Occipital lobe (tissue), 2 donors: ENCODE results near the gene C1orf198. TPM values are rescaled to one million over a fixed set of nuclear protein-coding genes. Genes with fewer than 3 reads are reported as not detected.

ENCODE experiments used
- small RNA-seq: library from RNA; depleted of rRNA; stranded (forward); fragments of <200 nt; gene quantifications from one replicate; pipeline ENCODE3, GENCODE V24; 2014
- total RNA-seq: library from RNA; depleted of rRNA; stranded (reverse); fragments of >200 nt; gene quantifications from one replicate; pipeline ENCODE4 v1.2.3, GENCODE V29; 2014

C1orf198 gene
- total RNA-seq, 1 donor from 2014 or later = 14.5 TPM

Small RNA genes within 50 kb of the gene (small RNA-seq; reads per million reads assigned to genes)
- gene RN7SL837P (not detected), gene RNA5SP79 (not detected)

Other genes with a start within 250 kb of the C1orf198 start
- 36.3 TPM for gene COG2, start 226.0 kb downstream of the C1orf198 start, total RNA-seq
- 9.8 TPM for gene AGT, start 154.4 kb downstream of the C1orf198 start, total RNA-seq
- 0.16 TPM for gene CAPN9, start 121.1 kb downstream of the C1orf198 start, total RNA-seq
- 56.1 TPM for gene TTC13, start 110.3 kb upstream of the C1orf198 start, total RNA-seq
- 17.2 TPM for gene ARV1, start 110.6 kb upstream of the C1orf198 start, total RNA-seq
- gene FAM89A, start 171.7 kb upstream of the C1orf198 start, total RNA-seq = 6.7 TPM